Adrenal gland (tissue), 5 donors: ENCODE results near the gene PAK5.

Experiments
- POLR2A ChIP-seq, 2 donors: fragments of 450-650 bp; IDR thresholded peaks; one replicate each; pipeline ENCODE4 v1.6.1; 2017; ENCODE audit warnings: antibody characterized with exemption in 2 of 2, mild to moderate bottlenecking in 2 of 2, moderate library complexity in 1 of 2
- TF ChIP-seq, protein P1 (sequence below), 6 experiments: fragments of 450-650 bp in 4 of 6; fragments of 200-600 bp in 2 of 6; sonication (generic) in 1 of 6; IDR thresholded peaks; 1 replicate in 5 of 6; 2 replicates in 1 of 6; pipeline versions ENCODE4 v1.5.1 to v1.8.0; 2016 to 2021; ENCODE audit warnings: antibody characterized with exemption in 6 of 6, mild to moderate bottlenecking in 2 of 6, moderate library complexity in 1 of 6
- donor health status: DM: no; HTN: no; CAD: no.

DNA sequence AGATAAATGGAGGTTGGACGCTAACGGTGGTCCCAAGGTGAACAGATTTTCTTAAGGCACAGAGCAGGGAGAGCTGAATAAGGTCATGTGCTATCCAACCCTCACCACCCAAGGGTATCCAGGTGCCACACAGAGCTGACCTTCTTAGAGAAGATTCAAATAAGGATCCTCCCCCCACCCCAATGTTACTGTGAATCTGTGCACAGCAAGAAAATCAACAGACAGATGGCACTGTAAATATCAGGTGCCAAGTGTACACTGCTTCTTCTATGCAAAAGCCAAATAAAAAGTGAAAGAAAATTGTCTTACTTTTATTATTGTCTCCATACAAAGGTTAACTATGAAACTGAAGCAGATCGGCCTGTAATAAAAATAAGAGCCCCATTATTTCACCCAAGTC lies 96.9 kb downstream of the PAK5 start:
- TF ChIP-seq, protein P1, sequence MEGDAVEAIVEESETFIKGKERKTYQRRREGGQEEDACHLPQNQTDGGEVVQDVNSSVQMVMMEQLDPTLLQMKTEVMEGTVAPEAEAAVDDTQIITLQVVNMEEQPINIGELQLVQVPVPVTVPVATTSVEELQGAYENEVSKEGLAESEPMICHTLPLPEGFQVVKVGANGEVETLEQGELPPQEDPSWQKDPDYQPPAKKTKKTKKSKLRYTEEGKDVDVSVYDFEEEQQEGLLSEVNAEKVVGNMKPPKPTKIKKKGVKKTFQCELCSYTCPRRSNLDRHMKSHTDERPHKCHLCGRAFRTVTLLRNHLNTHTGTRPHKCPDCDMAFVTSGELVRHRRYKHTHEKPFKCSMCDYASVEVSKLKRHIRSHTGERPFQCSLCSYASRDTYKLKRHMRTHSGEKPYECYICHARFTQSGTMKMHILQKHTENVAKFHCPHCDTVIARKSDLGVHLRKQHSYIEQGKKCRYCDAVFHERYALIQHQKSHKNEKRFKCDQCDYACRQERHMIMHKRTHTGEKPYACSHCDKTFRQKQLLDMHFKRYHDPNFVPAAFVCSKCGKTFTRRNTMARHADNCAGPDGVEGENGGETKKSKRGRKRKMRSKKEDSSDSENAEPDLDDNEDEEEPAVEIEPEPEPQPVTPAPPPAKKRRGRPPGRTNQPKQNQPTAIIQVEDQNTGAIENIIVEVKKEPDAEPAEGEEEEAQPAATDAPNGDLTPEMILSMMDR (IDR thresholded peaks at IDR 0.05) = no peak
- no peak for TF ChIP-seq POLR2A (IDR thresholded peaks at IDR 0.05)
